Fibroblast of skin of right quadriceps (primary cell): ENCODE data around the gene CLCA2.
"Not testable (repeated sequence)": the region's sequence is repeated elsewhere in the genome, so short reads cannot be mapped to it uniquely, and the experiment has no call there.

Experiments used
- DNase-seq: peaks from one replicate; pipeline ENCODE4 v3.0.0-alpha.2; 2013

CLCA2 gene

DNA sequence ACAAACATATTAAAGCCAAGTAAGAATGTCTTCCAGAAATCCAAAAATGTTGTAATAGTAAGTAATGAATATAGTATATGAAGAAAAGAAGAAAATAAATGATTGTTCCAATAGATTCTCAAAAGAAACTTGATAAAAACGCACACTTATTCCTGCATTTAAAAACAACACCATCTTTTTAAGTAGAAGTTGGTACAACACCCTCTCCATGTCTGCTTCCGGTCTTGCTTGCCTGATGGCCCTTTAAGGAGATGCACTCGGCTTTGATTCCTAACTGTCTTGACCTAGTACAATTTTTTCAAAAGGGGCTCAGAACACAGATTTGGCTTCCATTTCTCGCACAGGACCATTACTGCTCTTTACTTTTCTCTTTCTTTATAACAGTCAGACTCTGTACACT is 53.7 kb downstream of the CLCA2 start:
- DNase-seq: no peak

DNA sequence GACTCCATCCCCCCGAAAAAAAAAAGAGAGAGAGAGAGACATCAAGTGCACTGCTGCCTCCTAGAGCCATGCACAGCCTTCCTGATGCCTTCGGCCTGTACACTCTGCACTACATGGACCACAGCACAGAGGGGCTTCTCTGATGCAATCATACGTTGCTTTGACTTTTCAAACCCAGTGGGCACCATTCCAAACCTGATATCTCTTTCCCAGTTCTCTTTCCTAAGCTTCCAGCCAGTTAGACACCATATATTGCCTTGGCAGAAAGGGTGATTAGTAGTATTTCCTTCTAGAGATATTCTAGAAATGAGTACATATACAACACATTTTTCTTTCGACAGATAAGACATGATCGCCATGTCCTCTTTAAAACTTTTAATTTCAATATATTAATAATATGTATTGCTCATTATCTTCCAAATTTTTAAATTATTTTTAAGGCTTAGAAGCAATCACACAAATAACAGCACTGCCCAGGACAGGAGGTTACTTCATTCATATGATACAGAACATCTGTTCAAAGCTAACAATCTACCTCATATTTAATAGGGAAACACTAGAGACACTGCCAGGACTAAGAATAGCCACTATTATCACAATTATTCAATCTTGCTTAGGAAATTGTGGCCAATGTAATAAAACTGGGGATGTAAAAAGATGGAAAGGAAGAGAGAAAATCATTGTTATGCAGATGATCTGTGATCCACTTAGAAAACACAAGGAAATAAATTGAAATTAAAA is 54.6 kb downstream of the CLCA2 start:
- no peak for DNase-seq

DNA sequence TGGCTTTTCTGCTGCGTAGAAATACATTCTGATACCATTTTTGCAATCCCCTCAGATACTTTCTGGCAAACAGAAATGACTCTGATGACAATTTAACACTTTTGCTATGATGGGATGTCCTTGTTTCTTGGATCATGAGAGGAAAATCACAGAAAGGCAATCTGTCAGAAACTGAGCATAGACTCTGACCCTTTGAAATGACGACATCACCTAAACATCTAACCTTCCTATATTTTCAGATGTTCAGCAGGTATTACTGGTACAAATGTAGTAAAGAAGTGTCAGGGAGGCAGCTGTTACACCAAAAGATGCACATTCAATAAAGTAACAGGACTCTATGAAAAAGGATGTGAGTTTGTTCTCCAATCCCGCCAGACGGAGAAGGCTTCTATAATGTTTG is 58.0 kb downstream of the CLCA2 start:
- no peak for DNase-seq

DNA sequence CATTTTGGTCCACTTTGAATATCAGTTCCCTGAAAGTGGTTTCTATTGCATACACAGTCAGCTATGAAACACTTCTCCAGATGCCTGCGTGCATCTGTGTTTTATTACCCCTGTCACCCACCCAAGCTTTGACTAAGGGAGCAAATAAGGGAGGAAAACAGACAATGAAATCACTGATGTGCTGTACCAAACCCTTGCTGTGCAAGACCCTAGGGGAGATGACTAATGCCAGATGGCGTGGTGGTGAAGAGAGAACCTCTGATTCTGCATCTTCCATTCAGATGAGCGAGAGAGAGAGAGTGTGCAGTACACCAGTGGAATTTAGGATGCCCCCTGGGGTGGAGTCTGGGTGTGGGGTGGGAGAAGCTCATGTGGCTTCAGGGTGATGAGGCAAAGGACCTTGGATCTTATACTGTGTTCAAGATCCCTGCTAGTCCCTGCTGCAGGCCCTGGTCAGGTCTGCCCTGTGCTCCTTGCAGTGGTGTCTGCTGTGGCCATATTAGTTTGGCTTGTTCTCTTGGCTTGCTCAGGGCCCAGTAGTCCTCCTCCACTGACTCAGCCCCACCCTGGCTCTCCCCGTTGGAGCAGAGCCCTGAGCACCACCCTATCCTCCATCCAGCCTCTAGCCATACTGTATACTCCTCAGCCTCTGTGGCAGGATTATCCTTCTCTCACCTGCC is 63.3 kb downstream of the CLCA2 start:
- peak; percentile 98 for DNase-seq

DNA sequence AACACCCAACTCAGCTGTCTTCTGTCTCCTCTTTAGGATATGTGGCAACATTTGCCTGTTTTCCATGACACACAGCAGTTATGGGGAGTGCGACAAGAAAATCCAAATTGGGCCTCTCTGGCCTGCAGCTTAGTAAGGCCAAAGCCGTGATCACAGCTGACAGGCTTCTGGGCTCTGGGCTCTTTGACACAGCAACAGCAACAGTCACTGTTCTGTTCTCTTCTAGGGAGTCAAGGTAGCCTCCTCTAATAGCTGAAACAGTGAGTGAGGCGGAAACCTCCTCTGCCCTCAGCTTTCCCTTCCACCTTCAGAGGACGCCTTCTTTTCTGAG is 63.8 kb downstream of the CLCA2 start:
- no peak for DNase-seq

DNA sequence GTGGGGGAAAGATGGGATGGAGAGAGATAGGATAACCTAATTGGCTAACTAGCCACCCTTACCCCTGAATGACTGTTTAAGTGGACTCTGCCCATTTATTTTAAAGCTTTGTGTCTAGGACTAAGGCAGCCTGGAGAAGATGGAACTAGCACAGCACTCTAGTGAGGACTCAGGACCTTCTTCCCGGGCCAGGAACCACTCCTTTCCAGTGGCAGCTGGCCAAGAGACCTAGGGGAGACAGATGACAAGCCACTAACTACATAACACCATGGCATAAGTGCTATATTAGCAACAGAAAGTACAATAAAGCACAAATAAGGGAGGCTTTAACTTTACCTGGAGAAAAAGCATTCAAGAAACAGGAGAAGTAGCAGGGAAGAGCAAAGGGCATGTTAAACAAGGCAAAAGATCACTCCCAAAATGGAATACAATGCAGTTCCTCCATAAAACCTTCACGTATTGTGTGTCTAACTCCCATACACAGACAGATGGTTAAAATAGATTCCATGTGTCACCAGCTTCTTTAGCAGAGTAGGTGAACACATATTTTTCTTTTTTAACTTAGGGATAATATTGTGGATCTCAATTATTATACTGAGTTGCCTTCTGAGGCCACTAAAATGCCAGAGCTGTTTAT is 65.4 kb downstream of the CLCA2 start:
- DNase-seq: no peak

DNA sequence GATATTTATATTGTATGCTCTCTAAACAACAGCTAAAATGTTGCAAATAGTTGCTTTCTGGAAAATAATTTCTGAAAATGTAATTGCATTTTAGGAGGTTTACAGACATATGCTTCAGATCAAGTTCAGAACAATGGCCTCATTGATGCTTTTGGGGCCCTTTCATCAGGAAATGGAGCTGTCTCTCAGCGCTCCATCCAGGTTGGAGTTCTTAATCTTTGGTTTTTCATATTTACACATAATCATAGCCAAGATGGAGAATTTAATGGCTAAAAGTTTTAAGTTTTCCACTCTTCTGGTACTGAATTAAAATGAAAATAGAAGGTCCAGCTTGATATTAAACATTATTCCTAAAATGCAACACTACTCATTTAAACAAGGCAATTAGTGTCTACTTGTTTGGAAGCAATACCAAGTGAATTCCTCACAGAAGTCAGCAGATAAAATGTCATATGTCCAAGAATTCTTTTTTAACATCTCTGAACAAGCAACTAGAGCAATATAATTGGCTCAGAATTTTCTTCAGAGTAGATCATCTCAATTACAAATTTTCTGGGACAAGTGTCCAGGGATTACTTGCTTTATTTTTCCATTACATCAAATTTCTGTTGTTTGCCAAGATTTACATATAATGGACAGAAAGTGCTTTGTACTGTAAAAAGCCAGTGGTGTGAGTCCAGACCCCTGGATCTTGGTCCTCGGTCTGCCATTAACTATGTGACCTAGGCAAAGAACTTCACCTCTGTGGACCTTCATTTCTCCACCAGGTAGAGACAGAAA is 67.4 kb downstream of the CLCA2 start:
- DNase-seq: no peak

DNA sequence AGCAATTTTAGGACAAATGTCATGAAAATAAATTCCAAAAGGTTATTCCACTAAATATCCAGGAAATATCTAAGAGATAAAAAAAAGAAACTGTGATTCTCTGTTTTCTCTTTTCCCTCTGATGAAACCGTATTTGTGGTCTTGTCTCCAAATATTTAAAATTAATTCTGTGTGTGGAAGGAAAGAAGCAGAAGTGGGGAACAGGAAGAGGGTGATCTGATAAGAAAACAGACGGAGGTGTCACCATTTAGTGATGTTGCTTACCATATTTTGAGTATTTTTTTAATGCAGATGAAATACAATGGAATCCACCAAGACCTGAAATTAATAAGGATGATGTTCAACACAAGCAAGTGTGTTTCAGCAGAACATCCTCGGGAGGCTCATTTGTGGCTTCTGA is 74.3 kb downstream of the CLCA2 start:
- DNase-seq: no peak

DNA sequence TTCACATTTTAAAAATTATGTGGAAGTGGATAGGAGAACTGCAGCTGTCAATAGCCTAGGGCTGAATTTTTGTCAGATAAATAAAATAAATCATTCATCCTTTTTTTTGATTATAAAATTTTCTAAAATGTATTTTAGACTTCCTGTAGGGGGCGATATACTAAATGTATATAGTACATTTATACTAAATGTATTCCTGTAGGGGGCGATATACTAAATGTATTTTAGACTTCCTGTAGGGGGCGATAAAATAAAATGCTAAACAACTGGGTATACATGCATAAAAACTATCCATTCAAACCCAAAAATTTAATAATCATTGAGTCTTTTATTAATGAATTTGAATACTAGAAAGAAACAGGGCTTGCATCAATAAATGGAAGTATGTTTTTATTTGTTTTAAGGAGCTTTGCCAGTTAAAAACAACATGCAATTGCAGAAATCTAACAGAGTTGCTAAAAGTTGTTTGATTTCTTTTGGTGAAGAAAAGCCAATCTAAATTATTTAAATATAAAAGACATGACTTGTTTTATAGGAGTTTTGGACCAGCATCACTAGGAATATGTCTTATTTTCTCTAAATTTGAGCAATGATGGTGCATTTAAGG is 76.1 kb downstream of the CLCA2 start:
- DNase-seq: peak; percentile 25

DNA sequence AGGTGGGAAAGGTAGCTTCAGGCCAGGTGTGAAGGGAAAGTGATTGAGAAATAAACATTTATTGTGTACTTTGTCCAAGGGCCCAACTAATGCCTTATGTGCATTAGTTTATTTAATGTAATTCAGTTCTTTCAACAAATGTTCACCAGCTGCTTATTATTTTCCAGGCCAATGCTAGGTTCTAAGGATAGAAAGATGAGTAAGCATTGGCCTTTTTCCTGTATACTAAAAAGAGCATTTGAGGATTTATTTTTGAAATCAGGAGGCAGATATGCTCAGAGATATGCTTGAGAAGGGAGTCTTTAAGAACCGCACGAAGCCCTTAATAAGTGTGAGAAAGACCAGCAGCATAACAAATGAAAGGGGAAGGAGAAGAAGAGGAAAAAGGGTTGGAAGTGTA is 76.7 kb downstream of the CLCA2 start:
- no peak for DNase-seq

DNA sequence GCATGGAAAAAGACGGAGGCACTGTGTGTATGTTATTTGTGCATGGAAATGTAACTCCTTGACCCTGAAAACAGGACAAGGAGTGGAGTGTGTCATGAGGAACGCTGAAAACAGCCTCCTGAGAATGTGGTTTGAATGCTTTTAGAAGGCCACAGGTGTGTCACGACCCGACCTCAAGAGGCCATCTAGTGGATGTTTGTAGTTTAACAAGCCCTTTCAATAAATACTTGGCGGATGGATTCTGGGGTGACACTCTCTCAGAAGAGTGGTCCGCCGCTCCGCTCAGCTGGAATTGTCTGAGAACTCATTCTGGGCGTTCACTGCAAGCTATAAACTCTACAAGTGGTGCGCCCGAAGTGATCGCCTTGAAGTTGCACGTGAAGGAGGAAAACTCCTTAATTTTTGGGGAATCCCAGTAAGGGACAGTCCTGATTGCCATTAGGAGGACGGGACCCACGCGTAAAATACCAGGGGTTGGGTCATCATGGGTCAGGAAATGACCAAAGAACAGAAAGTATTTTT is 78.2 kb downstream of the CLCA2 start:
- DNase-seq: not testable (repeated sequence)

DNA sequence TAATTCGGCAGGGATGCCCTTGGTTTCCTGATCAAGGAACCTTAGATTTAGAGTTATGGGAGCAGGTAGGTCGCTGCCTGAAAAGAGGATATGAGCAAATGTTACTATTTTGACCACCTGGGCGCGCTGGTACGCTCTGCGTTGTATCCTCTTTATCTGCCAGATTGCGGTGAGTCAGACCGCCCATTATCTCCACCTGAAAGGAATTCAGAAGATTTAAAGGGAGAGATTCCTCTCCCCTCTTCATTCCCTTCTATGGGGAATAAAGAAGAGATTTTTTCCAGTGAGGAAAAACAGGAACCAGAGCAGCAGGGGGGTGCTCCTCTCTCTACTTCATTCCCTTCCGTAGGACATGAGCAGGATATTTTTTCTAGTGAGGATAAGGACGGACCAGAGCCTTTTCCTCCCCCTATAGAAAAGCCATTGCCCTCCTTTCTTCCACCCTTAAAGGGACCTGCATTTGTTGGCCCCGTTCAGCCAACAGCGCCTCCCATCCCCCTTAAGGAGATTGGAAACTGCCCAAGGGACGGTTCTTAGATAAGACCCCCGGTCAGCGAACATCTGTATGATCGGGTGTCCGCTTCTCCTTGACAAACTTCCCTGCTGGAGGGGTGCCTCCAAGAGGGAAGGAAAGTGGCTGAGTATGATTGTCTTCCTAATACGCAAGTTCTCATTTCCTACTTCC is 78.9 kb downstream of the CLCA2 start:
- no peak for DNase-seq

DNA sequence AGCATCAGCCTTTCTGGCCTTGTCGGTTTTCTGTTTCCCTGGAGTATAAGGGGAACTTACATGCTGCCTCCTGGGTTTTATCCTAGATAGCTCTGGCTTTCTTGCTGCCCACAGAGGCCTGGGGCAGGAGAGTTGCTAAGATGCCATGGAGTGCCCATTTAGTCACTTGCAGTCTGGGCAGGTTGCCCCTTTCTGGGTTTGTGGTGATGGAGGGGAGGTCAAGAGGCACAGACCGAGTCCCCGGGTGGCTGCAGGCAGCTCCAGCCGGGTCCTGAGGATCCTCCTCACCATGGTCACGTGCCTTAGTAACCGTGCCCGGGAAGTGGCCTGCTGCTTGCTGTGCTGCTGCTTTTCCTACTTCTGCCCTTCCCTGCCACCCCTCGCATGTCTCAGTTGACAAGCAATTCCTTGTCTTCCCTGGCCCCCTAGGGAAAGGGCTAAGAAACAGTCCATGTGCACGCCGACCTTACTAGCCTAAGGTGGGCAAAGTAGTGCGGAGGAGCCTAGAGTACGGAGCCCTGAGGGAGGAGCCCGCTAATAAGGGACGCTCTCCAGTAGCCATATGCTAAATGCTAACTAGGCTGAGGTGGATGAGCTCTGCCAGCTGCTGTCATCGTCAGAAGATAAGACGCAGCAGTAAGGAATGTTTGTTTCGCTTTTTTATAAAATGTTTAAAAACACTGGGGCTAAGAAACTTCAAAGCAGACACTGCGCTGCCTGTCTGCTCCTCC is 79.6 kb downstream of the CLCA2 start:
- no peak for DNase-seq

DNA sequence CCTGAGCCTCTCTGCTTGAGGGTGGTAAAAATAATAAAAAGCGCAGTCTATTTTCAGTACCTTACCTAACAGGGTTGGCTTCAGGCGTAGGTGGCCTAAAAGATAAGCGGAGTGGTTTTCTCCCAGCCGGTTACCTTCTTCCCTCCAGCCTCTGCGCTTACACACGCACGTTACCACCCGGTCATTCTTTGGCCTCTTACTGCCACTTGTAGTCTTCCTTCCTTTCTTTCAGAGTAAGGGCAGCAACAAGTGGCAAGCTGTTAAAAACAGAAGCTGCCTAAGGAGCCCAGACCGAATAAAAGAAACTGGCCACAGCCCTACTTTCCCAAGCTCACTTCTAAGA is 80.1 kb downstream of the CLCA2 start:
- no peak for DNase-seq

DNA sequence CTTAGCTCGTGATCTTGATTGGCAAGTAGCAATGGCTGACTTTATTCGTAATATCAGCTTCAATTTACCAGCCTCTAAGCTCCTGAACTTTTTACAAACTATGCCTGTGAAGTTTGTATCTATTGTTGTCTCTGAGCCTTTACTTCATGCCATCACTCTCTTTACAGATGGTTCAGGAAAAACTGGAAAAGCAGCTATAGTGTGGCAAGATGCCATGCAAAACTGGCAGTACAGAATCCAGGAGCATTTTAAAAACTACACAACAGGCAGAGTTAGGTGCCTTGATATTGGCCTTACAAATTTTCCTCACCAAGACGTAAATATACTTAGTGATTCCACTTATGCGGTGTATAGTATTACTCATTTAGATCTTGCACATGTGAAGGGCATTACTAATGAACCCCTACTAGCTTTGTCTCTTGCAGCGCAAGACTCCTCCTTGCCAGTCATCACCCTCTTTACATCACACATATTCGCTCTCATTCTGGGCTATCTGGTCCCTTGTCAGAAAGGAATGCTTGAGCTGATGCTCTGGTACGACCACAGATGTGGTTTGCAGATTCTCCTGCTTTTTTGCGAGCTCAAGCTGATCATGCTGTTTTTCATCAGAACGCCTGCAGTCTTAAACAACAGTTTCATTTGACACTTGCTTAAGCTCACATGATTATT is 81.1 kb downstream of the CLCA2 start:
- DNase-seq: peak; percentile 80

DNA sequence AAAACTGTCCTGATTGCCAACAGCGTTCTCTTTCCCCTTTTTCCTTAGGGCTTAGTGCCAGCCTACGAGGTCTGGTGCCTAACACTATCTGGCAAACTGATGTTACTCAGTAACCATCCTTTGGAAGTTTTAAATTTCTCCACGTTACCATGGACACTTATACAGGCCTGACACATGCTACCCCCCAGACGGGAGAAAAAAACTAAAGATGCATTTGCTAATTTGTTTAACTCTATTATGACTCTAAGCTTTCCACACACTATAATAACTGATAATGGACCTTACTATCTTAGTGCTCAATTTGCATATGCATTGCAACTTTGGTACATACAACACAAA is 81.6 kb downstream of the CLCA2 start:
- no peak for DNase-seq
